ENCODE data around the gene CRYBB1. TPM values are rescaled to one million over a fixed set of nuclear protein-coding genes. Genes with fewer than 3 reads are reported as not detected.

The CRYBB1 gene
- polyA plus RNA-seq, 1 of the 3 experiments (the other 2 are of a cell fraction), result 0.05 TPM

DNA sequence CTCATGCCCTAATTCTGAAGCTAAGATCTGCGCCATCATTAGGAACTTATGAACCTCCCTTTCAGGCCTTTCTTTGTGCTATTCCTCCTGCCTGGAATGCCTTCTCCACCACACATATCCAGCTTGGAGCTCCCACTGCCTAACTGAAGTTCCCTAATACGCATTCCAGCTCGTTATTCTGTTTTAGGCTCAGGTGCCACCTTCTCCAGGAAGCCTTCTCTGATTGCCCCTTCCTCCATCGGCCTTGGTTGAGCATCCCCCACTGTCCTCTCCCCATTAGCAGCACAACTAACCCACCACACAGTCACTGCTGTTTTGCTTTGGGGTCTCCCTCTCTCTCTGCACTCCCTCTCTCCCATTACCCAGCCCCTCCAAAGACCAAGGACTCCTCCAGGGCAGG is 5.2 kb downstream of the CRYBB1 start (continued):
- TF ChIP-seq, protein P1, sequence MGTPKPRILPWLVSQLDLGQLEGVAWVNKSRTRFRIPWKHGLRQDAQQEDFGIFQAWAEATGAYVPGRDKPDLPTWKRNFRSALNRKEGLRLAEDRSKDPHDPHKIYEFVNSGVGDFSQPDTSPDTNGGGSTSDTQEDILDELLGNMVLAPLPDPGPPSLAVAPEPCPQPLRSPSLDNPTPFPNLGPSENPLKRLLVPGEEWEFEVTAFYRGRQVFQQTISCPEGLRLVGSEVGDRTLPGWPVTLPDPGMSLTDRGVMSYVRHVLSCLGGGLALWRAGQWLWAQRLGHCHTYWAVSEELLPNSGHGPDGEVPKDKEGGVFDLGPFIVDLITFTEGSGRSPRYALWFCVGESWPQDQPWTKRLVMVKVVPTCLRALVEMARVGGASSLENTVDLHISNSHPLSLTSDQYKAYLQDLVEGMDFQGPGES (IDR thresholded peaks at IDR 0.05; ENCODE audit: low read depth, low read length), result no peak
- TF ChIP-seq FOSL2 (IDR thresholded peaks at IDR 0.05; ENCODE audit: borderline replicate concordance, low read depth), result no peak
- TF ChIP-seq, protein P2, sequence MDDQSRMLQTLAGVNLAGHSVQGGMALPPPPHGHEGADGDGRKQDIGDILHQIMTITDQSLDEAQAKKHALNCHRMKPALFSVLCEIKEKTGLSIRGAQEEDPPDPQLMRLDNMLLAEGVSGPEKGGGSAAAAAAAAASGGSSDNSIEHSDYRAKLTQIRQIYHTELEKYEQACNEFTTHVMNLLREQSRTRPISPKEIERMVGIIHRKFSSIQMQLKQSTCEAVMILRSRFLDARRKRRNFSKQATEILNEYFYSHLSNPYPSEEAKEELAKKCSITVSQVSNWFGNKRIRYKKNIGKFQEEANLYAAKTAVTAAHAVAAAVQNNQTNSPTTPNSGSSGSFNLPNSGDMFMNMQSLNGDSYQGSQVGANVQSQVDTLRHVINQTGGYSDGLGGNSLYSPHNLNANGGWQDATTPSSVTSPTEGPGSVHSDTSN (IDR thresholded peaks at IDR 0.05), result no peak
- TF ChIP-seq SMC3 (IDR thresholded peaks at IDR 0.05; ENCODE audit: low read depth, low read length), result no peak
- TF ChIP-seq POLR2AphosphoS5 (IDR thresholded peaks at IDR 0.05; ENCODE audit: low read depth, low read length), result no peak
- TF ChIP-seq, protein P3, sequence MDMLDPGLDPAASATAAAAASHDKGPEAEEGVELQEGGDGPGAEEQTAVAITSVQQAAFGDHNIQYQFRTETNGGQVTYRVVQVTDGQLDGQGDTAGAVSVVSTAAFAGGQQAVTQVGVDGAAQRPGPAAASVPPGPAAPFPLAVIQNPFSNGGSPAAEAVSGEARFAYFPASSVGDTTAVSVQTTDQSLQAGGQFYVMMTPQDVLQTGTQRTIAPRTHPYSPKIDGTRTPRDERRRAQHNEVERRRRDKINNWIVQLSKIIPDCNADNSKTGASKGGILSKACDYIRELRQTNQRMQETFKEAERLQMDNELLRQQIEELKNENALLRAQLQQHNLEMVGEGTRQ (IDR thresholded peaks at IDR 0.05; ENCODE audit: borderline replicate concordance, low read depth, low read length), result no peak
- TF ChIP-seq SIN3A (IDR thresholded peaks at IDR 0.05; ENCODE audit: borderline replicate concordance, low read depth, low read length), result no peak
- TF ChIP-seq, protein P4, sequence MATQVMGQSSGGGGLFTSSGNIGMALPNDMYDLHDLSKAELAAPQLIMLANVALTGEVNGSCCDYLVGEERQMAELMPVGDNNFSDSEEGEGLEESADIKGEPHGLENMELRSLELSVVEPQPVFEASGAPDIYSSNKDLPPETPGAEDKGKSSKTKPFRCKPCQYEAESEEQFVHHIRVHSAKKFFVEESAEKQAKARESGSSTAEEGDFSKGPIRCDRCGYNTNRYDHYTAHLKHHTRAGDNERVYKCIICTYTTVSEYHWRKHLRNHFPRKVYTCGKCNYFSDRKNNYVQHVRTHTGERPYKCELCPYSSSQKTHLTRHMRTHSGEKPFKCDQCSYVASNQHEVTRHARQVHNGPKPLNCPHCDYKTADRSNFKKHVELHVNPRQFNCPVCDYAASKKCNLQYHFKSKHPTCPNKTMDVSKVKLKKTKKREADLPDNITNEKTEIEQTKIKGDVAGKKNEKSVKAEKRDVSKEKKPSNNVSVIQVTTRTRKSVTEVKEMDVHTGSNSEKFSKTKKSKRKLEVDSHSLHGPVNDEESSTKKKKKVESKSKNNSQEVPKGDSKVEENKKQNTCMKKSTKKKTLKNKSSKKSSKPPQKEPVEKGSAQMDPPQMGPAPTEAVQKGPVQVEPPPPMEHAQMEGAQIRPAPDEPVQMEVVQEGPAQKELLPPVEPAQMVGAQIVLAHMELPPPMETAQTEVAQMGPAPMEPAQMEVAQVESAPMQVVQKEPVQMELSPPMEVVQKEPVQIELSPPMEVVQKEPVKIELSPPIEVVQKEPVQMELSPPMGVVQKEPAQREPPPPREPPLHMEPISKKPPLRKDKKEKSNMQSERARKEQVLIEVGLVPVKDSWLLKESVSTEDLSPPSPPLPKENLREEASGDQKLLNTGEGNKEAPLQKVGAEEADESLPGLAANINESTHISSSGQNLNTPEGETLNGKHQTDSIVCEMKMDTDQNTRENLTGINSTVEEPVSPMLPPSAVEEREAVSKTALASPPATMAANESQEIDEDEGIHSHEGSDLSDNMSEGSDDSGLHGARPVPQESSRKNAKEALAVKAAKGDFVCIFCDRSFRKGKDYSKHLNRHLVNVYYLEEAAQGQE (IDR thresholded peaks at IDR 0.05; ENCODE audit: low read depth, low read length), result no peak
- no peak for TF ChIP-seq MXI1 (IDR thresholded peaks at IDR 0.05; ENCODE audit: low read depth, low read length)

DNA sequence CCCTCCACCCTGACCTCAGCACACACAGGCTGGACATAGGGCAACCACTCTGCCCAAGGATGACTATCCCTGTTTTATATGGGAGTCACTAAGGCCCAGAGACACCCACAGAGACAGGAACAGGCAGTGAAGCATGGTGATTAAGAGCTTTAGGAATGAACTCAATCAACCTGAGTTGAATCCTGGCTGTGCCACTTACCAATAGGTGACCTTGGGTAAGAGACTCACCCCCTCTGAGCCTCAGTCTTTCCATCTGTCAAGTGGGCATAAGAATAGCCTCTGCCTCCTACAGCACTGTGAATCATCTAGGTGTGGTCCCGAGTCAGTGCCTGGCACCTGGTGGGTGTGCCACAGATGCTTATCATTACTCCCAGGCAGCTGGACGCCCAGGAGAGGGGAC is 6.8 kb downstream of the CRYBB1 start:
- H3K79me2 ChIP-seq (ENCODE audit: insufficient read depth), result no peaks in the 10 kb centered on the region
- peak overlapping the region in 1 of 2 experiments; percentile 72; a peak in 1 of 4 replicates for H3K27ac ChIP-seq (ENCODE audit: low read depth in 2 of 2, low read length in 1 of 2)
- H3K4me2 ChIP-seq, result peak overlapping the region; percentile 37
- TF ChIP-seq, protein P5, sequence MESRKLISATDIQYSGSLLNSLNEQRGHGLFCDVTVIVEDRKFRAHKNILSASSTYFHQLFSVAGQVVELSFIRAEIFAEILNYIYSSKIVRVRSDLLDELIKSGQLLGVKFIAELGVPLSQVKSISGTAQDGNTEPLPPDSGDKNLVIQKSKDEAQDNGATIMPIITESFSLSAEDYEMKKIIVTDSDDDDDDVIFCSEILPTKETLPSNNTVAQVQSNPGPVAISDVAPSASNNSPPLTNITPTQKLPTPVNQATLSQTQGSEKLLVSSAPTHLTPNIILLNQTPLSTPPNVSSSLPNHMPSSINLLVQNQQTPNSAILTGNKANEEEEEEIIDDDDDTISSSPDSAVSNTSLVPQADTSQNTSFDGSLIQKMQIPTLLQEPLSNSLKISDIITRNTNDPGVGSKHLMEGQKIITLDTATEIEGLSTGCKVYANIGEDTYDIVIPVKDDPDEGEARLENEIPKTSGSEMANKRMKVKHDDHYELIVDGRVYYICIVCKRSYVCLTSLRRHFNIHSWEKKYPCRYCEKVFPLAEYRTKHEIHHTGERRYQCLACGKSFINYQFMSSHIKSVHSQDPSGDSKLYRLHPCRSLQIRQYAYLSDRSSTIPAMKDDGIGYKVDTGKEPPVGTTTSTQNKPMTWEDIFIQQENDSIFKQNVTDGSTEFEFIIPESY (IDR thresholded peaks at IDR 0.05; ENCODE audit: borderline replicate concordance, low read depth), result no peak
- TF ChIP-seq RFX5 (IDR thresholded peaks at IDR 0.05; ENCODE audit: low read length) (no peak), EP300 (IDR thresholded peaks at IDR 0.05; ENCODE audit: borderline replicate concordance in 1 of 2, low read depth in 1 of 2, low read length in 1 of 2) (no peak), TAF1 (IDR thresholded peaks at IDR 0.05; ENCODE audit: borderline replicate concordance, low read depth, low read length) (no peak), CHD2 (IDR thresholded peaks at IDR 0.05; ENCODE audit: low read length, partially characterized antibody) (no peak), TEAD4 (IDR thresholded peaks at IDR 0.05; ENCODE audit: borderline replicate concordance, insufficient read depth) (no peak), FOXJ3 (CRISPR knock-in tag; IDR thresholded peaks at IDR 0.05) (no peak), TCF12 (IDR thresholded peaks at IDR 0.05) (peak; percentile 10; the same call in 1 of the 2 replicates)
- H3K27me3 ChIP-seq (ENCODE audit: insufficient read depth), result no peaks in the 10 kb centered on the region; the same call in 1 of the 2 replicates
- no peaks in the 10 kb centered on the region for H3K9me2 ChIP-seq
- no peaks in the 10 kb centered on the region for H3K36me3 ChIP-seq (replicated peaks in 1 of 2; ENCODE audit: control insufficient read depth in 1 of 2, insufficient read depth in 2 of 2, low read length in 1 of 2)
- H4K20me1 ChIP-seq (ENCODE audit: insufficient read depth), result no peaks in the 10 kb centered on the region
- no peak overlapping the region for H2AFZ ChIP-seq (ENCODE audit: low read depth)
- no peak overlapping the region for H3K9ac ChIP-seq
- no peaks in the 10 kb centered on the region for H3K9me3 ChIP-seq
- H3F3A ChIP-seq (replicated peaks; ENCODE audit: insufficient read depth), result peaks cover 7% of the 10 kb centered on the region
- H3K4me3 ChIP-seq (ENCODE audit: low read depth in 2 of 2, low read length in 1 of 2), result no peak overlapping the region
- H3K4me1 ChIP-seq (ENCODE audit: control insufficient read depth in 1 of 2, insufficient read depth in 2 of 2, low read depth in 1 of 2, low read length in 1 of 2), result peaks cover 5 to 11% of the 10 kb centered on the region in 2 experiments; a peak in 3 of 4 replicates
- ChIA-PET CTCF (interaction anchor here (1.0 kb wide), 1 partner anchor 58 kb away, joined by 3 read pairs; no protein-coding TSS in a partner anchor), POLR2A (no interaction called here)
- no peak for DNase-seq
- 80% methylated on average over 2 of the region's 2 CpGs for WGBS (ENCODE audit: low lambda C conversion rate)
